ENCODE results near the gene PPM1G.

The PPM1G gene

GRCh38 chr2:27369471-27370025 is 39.8 kb downstream of the PPM1G start:
- H4K20me1 ChIP-seq (ENCODE audit: insufficient read depth, low read length) = peaks cover 15% of the 10 kb centered on the region
- peaks cover 53% of the 10 kb centered on the region for H3K79me2 ChIP-seq (ENCODE audit: insufficient read depth, low read length)
- no peaks in the 10 kb centered on the region for H3K27me3 ChIP-seq (ENCODE audit: insufficient read depth, low read length, poor library complexity)
- peak overlapping the region; percentile 88 for H3K4me2 ChIP-seq (ENCODE audit: insufficient read depth, low read length)
- no peaks in the 10 kb centered on the region for H3K9me3 ChIP-seq (ENCODE audit: insufficient read depth, low read length, severe bottlenecking)
- ATAC-seq (ENCODE audit: insufficient read depth, low read depth) (peak; percentile 43), DNase-seq (no peak)
- peak overlapping the region; percentile 64 for H3K27ac ChIP-seq (ENCODE audit: low read length)
- H3K9ac ChIP-seq (ENCODE audit: low read depth, low read length) = peak overlapping the region; percentile 83
- no peak for TF ChIP-seq CTCF (IDR thresholded peaks at IDR 0.05; ENCODE audit: borderline replicate concordance, extremely low read depth, low read length, poor library complexity, severe bottlenecking)
- no peak for TF ChIP-seq EZH2 (IDR thresholded peaks at IDR 0.05; ENCODE audit: borderline replicate concordance, low read depth, low read length, severe bottlenecking)
- H3K4me3 ChIP-seq (ENCODE audit: low read depth in 1 of 2, low read length in 2 of 2) = peak overlapping the region; percentile 52 to 64
- peak overlapping the region; percentile 87 for H2AFZ ChIP-seq (ENCODE audit: low read depth, low read length)
- peaks cover 39% of the 10 kb centered on the region for H3K4me1 ChIP-seq (ENCODE audit: insufficient read depth, low read length)
- peaks cover 62% of the 10 kb centered on the region for H3K36me3 ChIP-seq (ENCODE audit: insufficient read depth, low read length)

- Histone ChIP-seq H4K20me1 (ENCODE audit: insufficient read depth, low read length) (peaks cover 3% of the 10 kb centered on the region; the same call in 1 of the 2 replicates), H3K36me3 (ENCODE audit: insufficient read depth, low read length) (peaks cover 58% of the 10 kb centered on the region), H3K27ac (ENCODE audit: low read length) (no peak overlapping the region), H3K79me2 (ENCODE audit: insufficient read depth, low read length) (peaks cover 20% of the 10 kb centered on the region), H3K9ac (ENCODE audit: low read depth, low read length) (no peak overlapping the region), H3K4me1 (ENCODE audit: insufficient read depth, low read length) (peaks cover 11% of the 10 kb centered on the region), H3K9me3 (ENCODE audit: insufficient read depth, low read length, severe bottlenecking) (no peaks in the 10 kb centered on the region), H3K4me2 (ENCODE audit: insufficient read depth, low read length) (no peak overlapping the region), H3K4me3 (ENCODE audit: low read depth in 1 of 2, low read length in 2 of 2) (no peak overlapping the region), H2AFZ (ENCODE audit: low read depth, low read length) (no peak overlapping the region), H3K27me3 (ENCODE audit: insufficient read depth, low read length, poor library complexity) (no peaks in the 10 kb centered on the region)
- TF ChIP-seq EZH2 (IDR thresholded peaks at IDR 0.05; ENCODE audit: borderline replicate concordance, low read depth, low read length, severe bottlenecking) = no peak
- no peak for TF ChIP-seq CTCF (IDR thresholded peaks at IDR 0.05; ENCODE audit: borderline replicate concordance, extremely low read depth, low read length, poor library complexity, severe bottlenecking)
- DNase-seq = no peak
- no peak for ATAC-seq (ENCODE audit: insufficient read depth, low read depth)
Observed at GRCh38 chr2:27363933-27364332, 45.5 kb downstream of the PPM1G start.

- TF ChIP-seq CTCF (IDR thresholded peaks at IDR 0.05; ENCODE audit: borderline replicate concordance, extremely low read depth, low read length, poor library complexity, severe bottlenecking) (no peak), EZH2 (IDR thresholded peaks at IDR 0.05; ENCODE audit: borderline replicate concordance, low read depth, low read length, severe bottlenecking) (no peak)
- H3K4me1 ChIP-seq (ENCODE audit: insufficient read depth, low read length) = peaks cover 9% of the 10 kb centered on the region
- no peak overlapping the region for H2AFZ ChIP-seq (ENCODE audit: low read depth, low read length)
- H3K4me3 ChIP-seq (ENCODE audit: low read depth in 1 of 2, low read length in 2 of 2) = no peak overlapping the region
- no peaks in the 10 kb centered on the region for H3K9me3 ChIP-seq (ENCODE audit: insufficient read depth, low read length, severe bottlenecking)
- H3K27me3 ChIP-seq (ENCODE audit: insufficient read depth, low read length, poor library complexity) = no peaks in the 10 kb centered on the region
- DNase-seq (no peak), ATAC-seq (ENCODE audit: insufficient read depth, low read depth) (0 out of 3 replicates have a peak, but pooled peaks have one; percentile 20)
- no peak overlapping the region for H3K4me2 ChIP-seq (ENCODE audit: insufficient read depth, low read length)
- H3K79me2 ChIP-seq (ENCODE audit: insufficient read depth, low read length) = peaks cover 18% of the 10 kb centered on the region
- no peak overlapping the region for H3K27ac ChIP-seq (ENCODE audit: low read length)
- peaks cover 50% of the 10 kb centered on the region for H3K36me3 ChIP-seq (ENCODE audit: insufficient read depth, low read length)
- no peak overlapping the region for H3K9ac ChIP-seq (ENCODE audit: low read depth, low read length)
- peaks cover 5% of the 10 kb centered on the region; the same call in 1 of the 2 replicates for H4K20me1 ChIP-seq (ENCODE audit: insufficient read depth, low read length)
Observed at GRCh38 chr2:27362678-27363420, 46.5 kb downstream of the PPM1G start.

Data from DND-41 (cell line).